Fibroblast of skin of left biceps (primary cell): ENCODE results near the gene INPP1.
"Not testable (repeated sequence)": the region's sequence is repeated elsewhere in the genome, so short reads cannot be mapped to it uniquely, and the experiment has no call there.

Experiments used
- DNase-seq, 2 experiments: peaks; one replicate each; pipeline ENCODE4 v3.0.0-alpha.2; 2013; ENCODE audit warnings: low read depth in 2 of 2

INPP1 gene

GRCh38 chr2:190343536-190344275 is at the start of gene INPP1:
Gene INPP1 (plus strand): TSS chr2:190343589. CDS start chr2:190360103, 16,514 bp downstream.
- DNase-seq, result no peak

- DNase-seq, result not testable (repeated sequence)
Observed at GRCh38 chr2:190297880-190298279, 45.5 kb upstream of the INPP1 start.

GRCh38 chr2:190301032-190301431 is 42.4 kb upstream of the INPP1 start:
- DNase-seq, result no peak

GRCh38 chr2:190302052-190302451 is 41.3 kb upstream of the INPP1 start:
- DNase-seq, result no peak

DNA sequence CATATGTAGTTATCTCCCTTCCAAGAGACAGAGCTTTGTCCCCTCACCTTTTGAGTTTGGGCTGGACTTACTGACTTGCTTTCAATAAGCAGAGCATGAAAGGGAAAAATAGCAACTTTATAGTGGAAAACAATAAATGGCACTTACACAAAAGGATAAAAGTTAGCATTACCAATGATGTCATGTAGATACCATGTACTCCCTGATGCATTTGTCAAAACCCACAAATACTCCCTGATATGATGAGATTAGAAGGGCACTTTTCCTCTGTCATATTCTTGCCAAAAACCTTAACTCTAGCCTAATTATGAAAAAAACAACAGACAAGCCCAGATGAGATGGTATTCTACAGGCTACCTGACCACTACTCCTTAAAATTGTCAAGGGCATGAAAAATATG is 39.7 kb upstream of the INPP1 start:
- DNase-seq, result no peak

DNA sequence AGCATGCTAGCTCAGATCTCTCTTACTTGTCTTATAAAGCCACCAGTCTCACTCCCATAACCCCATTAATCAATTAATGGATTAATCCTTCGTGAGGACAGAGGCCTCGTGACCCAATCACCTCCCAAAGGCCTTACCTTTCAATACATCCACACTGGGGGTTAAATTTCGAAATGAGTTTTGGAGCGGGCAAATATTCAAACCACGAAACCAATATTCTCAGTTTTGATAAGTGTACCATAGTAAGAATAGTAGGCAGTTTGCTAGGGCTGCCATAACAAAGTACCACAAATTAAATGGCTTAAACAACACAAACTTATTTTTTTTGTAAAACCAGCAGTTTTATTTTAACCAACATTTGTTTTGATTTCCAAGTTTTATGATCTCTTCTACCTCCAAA is 39.0 kb upstream of the INPP1 start:
- no peak for DNase-seq

GRCh38 chr2:190308031-190308430 is 35.4 kb upstream of the INPP1 start:
- no peak for DNase-seq

DNA sequence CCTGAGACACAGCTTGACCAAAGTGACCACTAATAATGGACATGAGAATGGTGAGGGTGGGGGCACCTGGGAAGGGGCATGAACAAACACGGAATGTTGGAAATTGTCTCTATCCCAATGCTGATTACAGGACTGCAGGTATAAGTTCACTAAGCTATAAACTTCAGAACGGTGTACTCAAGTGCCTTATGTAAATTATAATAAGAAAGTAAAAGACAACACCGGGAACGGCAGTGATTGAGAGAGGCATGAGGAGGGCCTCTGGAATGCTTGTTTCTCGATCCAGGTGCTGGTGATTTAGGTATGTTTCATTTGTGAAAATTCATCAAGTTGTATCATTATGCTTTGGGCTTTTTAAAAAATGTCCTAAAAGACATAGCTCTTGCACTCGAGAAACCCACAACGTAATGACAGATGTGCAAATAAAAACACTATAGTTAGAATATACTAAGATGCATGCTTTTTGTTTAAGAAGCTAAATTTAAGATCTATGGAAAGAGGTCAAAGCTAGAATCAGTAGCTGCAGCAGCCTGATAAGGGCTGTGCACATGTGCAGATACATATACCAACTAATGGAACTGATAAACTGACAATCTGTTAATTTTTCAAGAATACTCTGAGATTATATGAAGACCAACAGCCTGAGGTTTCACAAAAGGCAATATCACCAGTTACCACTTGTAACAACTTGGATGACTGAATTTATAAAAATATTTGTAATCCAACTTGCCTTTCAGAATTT is 31.3 kb upstream of the INPP1 start:
- DNase-seq, result no peak

GRCh38 chr2:190312635-190313025 is 30.8 kb upstream of the INPP1 start:
- not testable (repeated sequence) for DNase-seq

DNA sequence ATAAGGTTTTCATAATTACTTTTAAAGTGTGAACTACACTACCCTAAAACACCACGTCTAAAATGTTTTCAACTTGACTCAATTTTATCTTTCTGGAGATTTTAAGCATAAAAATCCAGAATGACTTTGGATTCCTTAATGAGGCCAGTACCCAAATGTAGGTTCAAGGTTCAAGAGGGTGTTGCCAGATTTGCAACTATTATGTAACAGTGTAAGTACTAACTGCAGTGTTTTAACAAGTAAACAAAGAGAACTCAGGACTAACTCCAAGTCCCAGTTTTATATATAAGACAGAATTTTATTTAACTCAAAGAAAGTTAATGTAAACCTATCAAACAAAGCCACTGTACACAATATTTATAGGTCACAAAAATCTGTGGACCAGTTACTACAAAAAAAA is 29.5 kb upstream of the INPP1 start:
- no peak for DNase-seq

DNA sequence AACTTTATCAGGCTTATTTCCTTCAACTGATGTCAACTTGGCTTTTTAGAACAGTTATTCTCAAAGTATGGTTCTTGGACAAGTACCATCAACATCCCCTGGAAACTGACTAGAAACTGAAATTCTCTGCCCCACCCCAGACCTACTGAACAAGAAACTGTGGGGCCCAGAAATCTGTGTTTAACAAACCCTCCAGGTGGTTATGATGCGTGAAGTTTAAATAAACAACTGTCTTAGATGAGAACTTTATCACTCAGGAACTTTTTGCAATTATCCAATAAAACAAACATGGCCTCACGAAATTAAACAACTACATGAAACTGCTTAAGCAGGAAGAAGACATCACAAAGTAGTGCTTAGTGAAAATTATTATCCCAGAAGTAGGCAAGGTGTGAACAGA is 28.1 kb upstream of the INPP1 start:
- no peak for DNase-seq

GRCh38 chr2:190318514-190318913 is 24.9 kb upstream of the INPP1 start:
- no peak for DNase-seq

DNA sequence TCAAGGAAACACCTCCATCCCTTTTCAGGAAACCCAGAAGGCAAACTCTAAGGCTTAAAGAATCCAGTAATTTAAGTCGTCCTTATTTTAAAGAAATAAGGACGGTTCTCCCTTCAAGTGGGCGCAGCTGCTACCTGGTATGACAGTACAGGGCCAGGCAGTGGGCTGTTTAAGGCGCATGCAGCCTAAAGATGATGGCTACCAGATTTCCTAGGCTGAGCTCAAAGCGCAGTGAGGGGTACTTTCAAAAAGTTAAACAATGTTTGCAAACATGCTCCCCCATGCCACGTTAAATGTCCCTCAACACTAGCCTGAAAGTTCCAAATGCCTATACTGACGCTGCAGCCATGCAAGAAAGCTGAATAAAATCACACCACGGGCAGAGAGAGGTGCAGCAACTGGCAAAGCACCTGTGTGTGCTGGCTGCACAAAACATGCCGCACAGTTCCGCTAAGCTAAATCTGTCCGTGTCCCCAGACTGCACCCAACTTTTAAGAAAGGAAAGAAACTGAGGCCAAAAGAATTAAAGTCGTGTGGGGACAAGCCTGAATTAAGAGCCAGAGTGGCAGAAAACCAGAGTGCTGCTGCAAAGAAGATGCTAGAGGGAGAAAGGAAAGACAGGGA is 24.3 kb upstream of the INPP1 start:
- no peak for DNase-seq

GRCh38 chr2:190319555-190320498 is 23.6 kb upstream of the INPP1 start, which contains the start of gene HIBCH:
Gene HIBCH (minus strand): TSS chr2:190319826. CDS start chr2:190319750, 76 bp downstream.
- DNase-seq, result peak; percentile 96 to 98

DNA sequence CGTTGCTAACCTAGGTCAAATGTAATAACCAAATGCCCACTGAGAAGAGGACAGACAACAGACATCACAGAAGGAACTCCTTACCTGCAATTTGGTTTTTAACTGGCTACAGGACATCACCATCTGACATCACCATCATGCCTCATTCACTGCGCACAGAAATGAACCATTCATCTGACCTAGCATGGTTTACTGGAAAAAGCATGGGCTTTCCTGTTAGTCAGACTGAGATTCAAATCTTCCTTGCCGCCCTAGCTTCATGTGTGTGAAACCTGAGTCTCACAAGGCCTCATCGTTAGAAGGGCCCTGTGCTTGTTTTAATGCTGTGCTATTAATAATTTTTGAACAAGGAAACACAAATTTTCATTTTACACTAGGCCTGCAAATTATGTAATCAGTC is 22.7 kb upstream of the INPP1 start:
- DNase-seq, result no peak

DNA sequence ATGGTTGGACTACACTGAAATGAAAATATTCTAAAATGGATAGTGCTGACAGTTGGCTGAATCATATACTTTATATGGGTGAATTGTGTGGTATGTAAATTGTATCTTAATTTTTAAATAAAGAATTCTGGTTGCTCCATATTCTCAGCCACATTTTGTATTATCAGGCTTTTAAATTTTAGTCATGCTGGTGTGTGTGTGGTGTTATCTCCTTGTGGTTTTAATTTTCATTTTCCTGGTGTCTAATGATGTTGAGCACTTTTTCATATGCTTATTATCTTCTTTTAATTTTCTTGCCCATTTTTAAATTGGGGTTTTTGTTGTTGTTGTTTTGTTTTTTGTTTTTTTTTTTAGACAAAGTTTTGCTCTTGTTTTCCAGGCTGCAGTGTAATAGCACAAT is 20.0 kb upstream of the INPP1 start:
- DNase-seq, result no peak

- no peak for DNase-seq
Observed at GRCh38 chr2:190325588-190325987, 17.8 kb upstream of the INPP1 start.

DNA sequence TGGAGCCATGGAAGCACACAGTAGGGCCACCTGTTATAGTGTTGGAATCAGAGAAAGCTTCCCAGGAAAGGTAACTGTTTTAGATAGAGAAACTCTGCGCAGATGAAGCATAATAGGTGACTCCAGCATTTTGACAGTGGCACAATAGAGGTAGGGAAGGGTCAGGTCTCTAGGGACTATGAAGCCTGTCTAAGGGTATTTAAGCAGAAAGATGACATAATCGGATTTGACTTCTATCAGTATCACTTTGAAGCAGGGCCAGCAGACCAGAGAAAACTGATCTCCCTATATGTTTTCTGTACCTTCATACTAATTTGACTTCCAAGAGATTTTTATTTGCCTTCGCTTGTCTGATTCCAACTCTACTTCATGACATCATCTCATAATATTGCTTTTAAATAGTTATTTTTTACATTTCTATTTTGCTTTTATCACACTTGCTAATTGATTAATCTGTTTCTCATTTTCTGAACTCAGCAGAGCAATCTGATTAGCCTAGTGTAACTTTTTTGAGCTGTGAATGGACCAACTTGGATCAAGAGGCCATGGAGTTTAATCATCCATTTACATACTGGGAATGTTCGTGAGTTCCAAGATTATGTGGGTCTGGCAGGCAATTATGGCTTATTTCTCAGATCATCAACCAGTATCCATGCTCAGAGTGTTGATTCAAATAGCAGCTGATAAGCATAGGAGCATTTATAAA is 15.4 kb upstream of the INPP1 start:
- DNase-seq, result no peak

DNA sequence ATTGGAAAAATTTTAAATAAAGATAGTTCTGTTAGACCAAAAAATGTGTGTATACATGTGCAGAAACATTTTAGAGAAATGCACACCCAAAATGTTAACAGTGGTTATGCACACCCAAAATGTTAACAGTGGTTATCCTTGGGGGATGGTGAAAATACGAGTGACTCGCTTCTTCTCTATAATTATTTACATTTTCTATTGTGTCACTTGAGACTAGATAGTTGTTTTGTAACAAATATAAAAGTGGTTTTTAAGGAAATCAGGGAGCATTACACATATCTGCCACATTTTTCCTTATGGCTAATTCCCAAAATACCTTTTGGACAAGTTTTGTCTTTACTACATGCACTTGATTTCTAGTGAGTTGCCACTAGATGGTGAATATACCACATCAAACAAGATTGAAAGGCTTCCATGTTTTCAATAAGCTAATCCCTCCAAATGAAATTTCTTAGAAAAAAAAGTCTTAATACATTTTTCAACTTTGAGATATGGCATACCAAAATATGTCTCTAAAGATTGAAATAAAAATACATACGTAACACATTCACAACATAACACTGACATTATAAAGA is 14.7 kb upstream of the INPP1 start:
- DNase-seq, result no peak

- DNase-seq, result no peak
Observed at GRCh38 chr2:190333395-190333794, 10.0 kb upstream of the INPP1 start.

- no peak for DNase-seq
Observed at GRCh38 chr2:190333928-190334327, 9.5 kb upstream of the INPP1 start.
